NCI-H2196 (cell line): Measurements from ENCODE around the gene METTL22.

Source experiments
- DNase-seq: peaks from one replicate; lab custom pipeline; 2025; ENCODE audit not compliant: unreplicated experiment; lab: John Stamatoyannopoulos, UW

Gene METTL22

DNA sequence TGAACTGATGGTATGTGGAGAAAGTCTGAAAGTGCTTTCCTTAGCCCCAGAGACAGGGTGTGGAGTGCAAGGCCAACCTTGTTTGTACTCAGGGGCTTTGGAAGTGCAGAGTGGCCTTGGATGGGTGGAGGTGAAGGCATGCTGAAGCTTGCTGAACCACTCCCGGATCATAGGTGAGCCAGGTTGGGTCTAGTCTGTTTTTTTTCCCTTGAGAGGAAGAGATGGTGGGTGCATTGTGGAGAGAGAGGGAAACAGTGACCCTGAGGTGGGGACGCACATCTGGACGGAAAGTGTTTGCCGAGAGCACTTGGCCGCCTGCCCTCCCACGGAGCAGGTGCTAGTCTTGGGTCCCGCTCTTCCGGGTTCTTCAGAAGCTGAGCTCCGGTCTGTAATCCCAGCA is 65.4 kb downstream of the METTL22 start:
- peak; percentile 17 for DNase-seq

DNA sequence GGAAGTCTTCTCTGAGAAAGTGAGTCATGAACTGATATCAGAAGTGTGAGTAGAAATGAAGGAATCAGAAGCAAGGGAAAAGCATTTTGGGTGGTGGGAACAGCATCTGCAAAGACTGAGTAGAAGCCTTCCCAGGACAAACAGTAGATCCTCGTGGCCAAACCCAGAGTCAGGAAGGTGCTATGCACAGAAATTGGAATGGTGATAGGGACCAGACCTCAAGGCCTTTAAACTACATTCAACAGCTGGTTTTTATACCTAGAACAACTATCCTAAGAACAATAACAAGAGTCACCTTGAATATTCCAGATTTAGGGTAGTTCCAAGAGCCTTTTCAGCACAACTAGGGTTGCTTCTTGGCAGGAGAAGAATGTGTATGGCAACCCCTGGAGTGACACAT is 68.2 kb downstream of the METTL22 start:
- no peak for DNase-seq

- DNase-seq, result no peak
Measured at GRCh38 chr16:8691728-8692127, 70.2 kb downstream of the METTL22 start.

- no peak for DNase-seq
Measured at GRCh38 chr16:8694795-8695728, 73.6 kb downstream of the METTL22 start.

DNA sequence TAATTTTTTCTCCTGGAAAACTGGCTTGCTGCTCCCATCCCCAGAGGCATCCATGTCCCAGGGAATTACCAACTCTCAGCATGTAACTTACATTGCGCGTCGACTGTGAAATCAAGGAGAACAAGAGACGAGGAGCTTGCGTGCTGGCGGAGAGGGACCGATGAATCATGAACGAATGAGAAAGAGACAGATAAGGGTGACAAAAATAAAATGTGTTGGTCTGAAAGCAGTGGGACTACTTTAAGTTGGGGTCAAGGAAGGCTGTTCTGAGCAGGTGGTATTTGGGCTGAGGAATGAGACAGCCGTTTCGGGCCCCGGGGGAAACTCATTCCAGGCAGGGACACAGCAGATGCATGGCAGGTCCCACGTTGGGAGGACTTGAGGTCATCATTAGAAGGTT is 75.4 kb downstream of the METTL22 start:
- DNase-seq, result no peak

- no peak for DNase-seq
Measured at GRCh38 chr16:8697965-8698364, 76.5 kb downstream of the METTL22 start.
